ENCODE measurements around the gene ZNF808.
A peak's percentile ranks its signal among the peaks of the same experiment; 100 is the strongest.

Gene ZNF808

GRCh38 chr19:52600639-52601024, 73.2 kb downstream of the ZNF808 start:
- TF ChIP-seq ZNF274 (IDR thresholded peaks at IDR 0.05; ENCODE audit: low read depth, low read length) = no peak

GRCh38 chr19:52601025-52601973, 73.8 kb downstream of the ZNF808 start:
- H3K4me3 ChIP-seq (ENCODE audit: low read length) = peak overlapping the region; percentile 69
- TF ChIP-seq ZNF274 (IDR thresholded peaks at IDR 0.05; ENCODE audit: low read depth, low read length) = no peak

More at GRCh38 chr19:52600639-52601024, 73.2 kb downstream of the ZNF808 start:
- peak overlapping the region; percentile 69; the same call in 1 of the 2 replicates for H3K4me3 ChIP-seq (ENCODE audit: low read length)

- H3K4me3 ChIP-seq (ENCODE audit: low read length) = peak overlapping the region; percentile 69; the same call in 1 of the 2 replicates
Measured at GRCh38 chr19:52601974-52602366, 74.5 kb downstream of the ZNF808 start.

- TF ChIP-seq ZNF274 (IDR thresholded peaks at IDR 0.05; ENCODE audit: low read depth, low read length) = no peak
- no peak overlapping the region for H3K4me3 ChIP-seq (ENCODE audit: low read length)
Measured at GRCh38 chr19:52602941-52603340, 75.5 kb downstream of the ZNF808 start.

GRCh38 chr19:52603558-52604207, 76.2 kb downstream of the ZNF808 start:
- H3K4me3 ChIP-seq (ENCODE audit: low read length) = no peak overlapping the region
- no peak for TF ChIP-seq ZNF274 (IDR thresholded peaks at IDR 0.05; ENCODE audit: low read depth, low read length)
